Stimulated activated CD4-positive, alpha-beta T cell treated with anti-CD3 and anti-CD28 coated beads, Interleukin-1b, Interleukin-23, amount 100 ng/mL, for 48 hours (primary cell): ENCODE results near the gene EPS8L1.
A peak's percentile ranks its signal among the peaks of the same experiment; 100 is the strongest.

Experiments used
- DNase-seq: peaks from one replicate; pipeline ENCODE4 v3.0.0-alpha.2; 2020

EPS8L1 gene

GRCh38 chr19:55117663-55118391, 42.2 kb downstream of the EPS8L1 start:
- DNase-seq: peak; percentile 97

GRCh38 chr19:55118401-55118991, 42.8 kb downstream of the EPS8L1 start:
- peak; percentile 29 for DNase-seq

- DNase-seq: no peak
Measured at GRCh38 chr19:55119053-55119452, 43.4 kb downstream of the EPS8L1 start.

GRCh38 chr19:55131421-55131820, 55.8 kb downstream of the EPS8L1 start:
- no peak for DNase-seq

GRCh38 chr19:55132453-55133129, 56.9 kb downstream of the EPS8L1 start:
- no peak for DNase-seq

GRCh38 chr19:55133639-55134444, 58.2 kb downstream of the EPS8L1 start:
- no peak for DNase-seq

GRCh38 chr19:55134736-55135135, 59.1 kb downstream of the EPS8L1 start:
- DNase-seq: no peak

GRCh38 chr19:55136399-55137102, 60.9 kb downstream of the EPS8L1 start:
- DNase-seq: no peak
